Type B pancreatic cell (in vitro differentiated cells): ENCODE results near the gene ZMYM5. TPM values are rescaled to one million over a fixed set of nuclear protein-coding genes. Genes with fewer than 3 reads are reported as not detected.

Source experiments
- DNase-seq: peaks from one replicate; pipeline ENCODE4 v3.0.0; 2021; ENCODE audit warnings: mixed read lengths; ENCODE audit not compliant: unreplicated experiment; ENCODE audit errors: extremely low spot score
- H3K27ac Mint-ChIP-seq: 2 replicates; pipeline ENCODE4 v1.8.0; 2021; ENCODE audit warnings: mild to moderate bottlenecking, mixed read lengths
- H3K27me3 Mint-ChIP-seq: 2 replicates; pipeline ENCODE4 v1.8.0; 2021; ENCODE audit warnings: mixed read lengths
- H3K36me3 Mint-ChIP-seq: 2 replicates; pipeline ENCODE4 v1.8.0; 2021; ENCODE audit warnings: mixed read lengths
- H3K4me1 Mint-ChIP-seq: one replicate; pipeline ENCODE4 v1.8.0; 2021; ENCODE audit warnings: mixed read lengths; ENCODE audit not compliant: unreplicated experiment
- H3K4me3 Mint-ChIP-seq: 2 replicates; pipeline ENCODE4 v1.8.0; 2021; ENCODE audit warnings: mild to moderate bottlenecking, mixed read lengths
- H3K9me3 Mint-ChIP-seq: 2 replicates; pipeline ENCODE4 v1.8.0; 2021; ENCODE audit warnings: mixed read lengths
- CTCF ChIP-seq: fragments of 200-600 bp; sonication (generic); conservative IDR thresholded peaks from 2 replicates; pipeline ENCODE4 v1.5.0; 2021; ENCODE audit warnings: antibody characterized with exemption, mild to moderate bottlenecking
- total RNA-seq: library from RNA; stranded (reverse); gene quantifications from 2 replicates; pipeline ENCODE4 v1.2.1, GENCODE V29; 2021; ENCODE audit warnings: low replicate concordance

ZMYM5 gene
- total RNA-seq, 1 donor from 2014 or later = 16.4 TPM

- no peaks in the 10 kb centered on the region for H3K4me1 Mint-ChIP-seq
Measured at GRCh38 chr13:19888799-19889198, 25.4 kb upstream of the ZMYM5 start.

GRCh38 chr13:19882231-19882630 lies 18.8 kb upstream of the ZMYM5 start:
- TF ChIP-seq CTCF = no peak
- no peaks in the 10 kb centered on the region for H3K27me3 Mint-ChIP-seq
- H3K4me3 Mint-ChIP-seq = no peak overlapping the region
- no peak overlapping the region for H3K27ac Mint-ChIP-seq
- DNase-seq = no peak
- no peaks in the 10 kb centered on the region for H3K4me1 Mint-ChIP-seq
- H3K9me3 Mint-ChIP-seq = no peaks in the 10 kb centered on the region
- no peaks in the 10 kb centered on the region for H3K36me3 Mint-ChIP-seq

More at GRCh38 chr13:19888799-19889198, 25.4 kb upstream of the ZMYM5 start:
- Mint-ChIP-seq H3K36me3 (no peaks in the 10 kb centered on the region), H3K27ac (no peak overlapping the region), H3K27me3 (no peaks in the 10 kb centered on the region), H3K9me3 (no peaks in the 10 kb centered on the region), H3K4me3 (no peak overlapping the region)
- DNase-seq = no peak
- TF ChIP-seq CTCF = no peak

GRCh38 chr13:19881641-19882040 lies 18.2 kb upstream of the ZMYM5 start:
- H3K27ac Mint-ChIP-seq = no peak overlapping the region
- no peaks in the 10 kb centered on the region for H3K9me3 Mint-ChIP-seq
- TF ChIP-seq CTCF = no peak
- H3K36me3 Mint-ChIP-seq = no peaks in the 10 kb centered on the region
- no peaks in the 10 kb centered on the region for H3K4me1 Mint-ChIP-seq
- H3K4me3 Mint-ChIP-seq = no peak overlapping the region
- no peaks in the 10 kb centered on the region for H3K27me3 Mint-ChIP-seq
- peak; percentile 42 for DNase-seq

GRCh38 chr13:19864746-19865309 lies 1.4 kb upstream of the ZMYM5 start:
- Mint-ChIP-seq H3K9me3 (no peaks in the 10 kb centered on the region), H3K27ac (peak overlapping the region; percentile 96), H3K27me3 (no peaks in the 10 kb centered on the region), H3K4me1 (peaks cover 20% of the 10 kb centered on the region), H3K4me3 (peak overlapping the region; percentile 95), H3K36me3 (peaks cover 4% of the 10 kb centered on the region)
- peak; percentile 73 for DNase-seq
- peak; percentile 82 for TF ChIP-seq CTCF

GRCh38 chr13:19864024-19864745 lies 736 bp upstream of the ZMYM5 start:
- Mint-ChIP-seq H3K27me3 (no peaks in the 10 kb centered on the region), H3K4me1 (peaks cover 20% of the 10 kb centered on the region), H3K36me3 (peaks cover 4% of the 10 kb centered on the region), H3K9me3 (no peaks in the 10 kb centered on the region), H3K4me3 (peak overlapping the region; percentile 95), H3K27ac (peak overlapping the region; percentile 96)
- no peak for TF ChIP-seq CTCF
- DNase-seq = peak; percentile 77
